ENCODE data around the gene CXCL13.

- no peak for TF ChIP-seq CHD2 (IDR thresholded peaks at IDR 0.05; ENCODE audit: low read length, partially characterized antibody)
- no peak for TF ChIP-seq CTCF (IDR thresholded peaks at IDR 0.05)
- TF ChIP-seq TAF1 (IDR thresholded peaks at IDR 0.05; ENCODE audit: borderline replicate concordance, low read depth, low read length) = no peak
- no peak for TF ChIP-seq EP300 (IDR thresholded peaks at IDR 0.05; ENCODE audit: borderline replicate concordance in 1 of 2, low read depth in 1 of 2, low read length in 1 of 2)
- TF ChIP-seq RAD21 (IDR thresholded peaks at IDR 0.05; ENCODE audit: low read length) = no peak
Measured at GRCh38 chr4:77590482-77590881, 15.1 kb upstream of the CXCL13 start.
